OCI-LY7 (cell line): ENCODE measurements around the gene CYFIP2. TPM values are rescaled to one million over a fixed set of nuclear protein-coding genes. Genes with fewer than 3 reads are reported as not detected.
A peak's percentile ranks its signal among the peaks of the same experiment; 100 is the strongest.

Experiments
- BruUV-seq: library from RNA; stranded (reverse); fragments of 400-500 nt; replicated peaks from 2 replicates; lab custom pipeline; 2021; lab: Mats Ljungman, UMichigan
- CTCF ChIA-PET: fragments of 300-600 bp; sonication (Branson Sonifier 250); formaldehyde crosslinking; loops from one replicate; lab custom pipeline; 2022; ENCODE audit warnings: antibody characterized with exemption; ENCODE audit not compliant: unreplicated experiment; lab: Charles Lee
- POLR2A ChIA-PET: fragments of 300-600 bp; sonication (Branson Sonifier 250); formaldehyde crosslinking; loops from one replicate; lab custom pipeline; 2022; ENCODE audit warnings: antibody characterized with exemption; lab: Charles Lee
- DNase-seq: peaks from one replicate; pipeline ENCODE4 v3.0.0-alpha.2; 2015; ENCODE audit warnings: low spot score
- H2AFZ ChIP-seq: fragments of 200-600 bp; sonication (generic), shearing (Covaris generic); 2 replicates; pipeline ENCODE4 v1.6.1; 2014; ENCODE audit warnings: mild to moderate bottlenecking, antibody characterized with exemption, low read length, moderate library complexity
- H3K27ac ChIP-seq: fragments of 200-600 bp; sonication (generic); 2 replicates; pipeline ENCODE4 v1.5.1; 2014; ENCODE audit warnings: mixed run types, low read depth, mild to moderate bottlenecking, moderate library complexity, low read length, inconsistent platforms; ENCODE audit not compliant: poor library complexity, severe bottlenecking
- H3K36me3 ChIP-seq: fragments of 200-600 bp; sonication (generic); 2 replicates; pipeline ENCODE4 v1.6.1; 2014; ENCODE audit warnings: mild to moderate bottlenecking, antibody characterized with exemption, low read length, moderate library complexity, mixed read lengths; ENCODE audit not compliant: insufficient read depth
- H3K4me1 ChIP-seq: fragments of 200-600 bp; sonication (generic); 2 replicates; pipeline ENCODE4 v1.5.1; 2014; ENCODE audit warnings: mild to moderate bottlenecking, low read length; ENCODE audit not compliant: insufficient read depth, poor library complexity, severe bottlenecking
- H3K4me2 ChIP-seq: fragments of 200-600 bp; sonication (generic); 2 replicates; pipeline ENCODE4 v1.6.1; 2014; ENCODE audit warnings: mild to moderate bottlenecking, low read length
- H3K4me3 ChIP-seq: fragments of 200-600 bp; sonication (generic); 2 replicates; pipeline ENCODE4 v1.5.1; 2014; ENCODE audit warnings: mild to moderate bottlenecking, low read depth, low read length; ENCODE audit not compliant: poor library complexity, severe bottlenecking
- H3K79me2 ChIP-seq: fragments of 200-600 bp; sonication (generic); 2 replicates; pipeline ENCODE4 v1.6.1; 2016; ENCODE audit warnings: low read depth, mild to moderate bottlenecking, low read length, moderate library complexity, mixed read lengths; ENCODE audit not compliant: insufficient read depth
- H3K9me2 ChIP-seq: fragments of 200-600 bp; sonication (generic); 2 replicates; pipeline ENCODE4 v1.6.1; 2016; ENCODE audit warnings: mild to moderate bottlenecking, low read length, mixed read lengths; ENCODE audit not compliant: insufficient read depth
- H3K9me3 ChIP-seq: fragments of 200-600 bp; sonication (generic); 2 replicates; pipeline ENCODE4 v1.6.1; 2014; ENCODE audit warnings: mild to moderate bottlenecking, mixed run types, low read length, mixed read lengths
- H4K20me1 ChIP-seq: fragments of 200-600 bp; sonication (generic); 2 replicates; pipeline ENCODE4 v1.6.1; 2014; ENCODE audit warnings: mild to moderate bottlenecking, antibody characterized with exemption, low read length, moderate library complexity, mixed read lengths; ENCODE audit not compliant: insufficient read depth
- CTCF ChIP-seq: fragments of 200-600 bp; sonication (generic); conservative IDR thresholded peaks from 2 replicates; pipeline ENCODE4 v1.5.1; 2014; ENCODE audit warnings: mild to moderate bottlenecking, antibody characterized with exemption, low read length, moderate library complexity, mixed read lengths
- EZH2phosphoT487 ChIP-seq: fragments of 200-600 bp; sonication (generic); IDR thresholded peaks from 2 replicates; pipeline ENCODE4 v1.6.1; 2018; ENCODE audit warnings: low read depth, borderline replicate concordance, mild to moderate bottlenecking, mixed run types, antibody characterized with exemption, low read length, moderate library complexity, mixed read lengths
- intact Hi-C: fragments of 100-400 bp; cut with micrococcal nuclease; formaldehyde crosslinking; loops from one replicate; pipeline ENCODE4 v1.10.0; 2022; ENCODE audit not compliant: unreplicated experiment
- total RNA-seq, 2 experiments: library from RNA; depleted of rRNA in 1 of 2; stranded (reverse); fragments of >200 nt in 1 of 2; shearing (Covaris generic) in 1 of 2; gene quantifications; 2 replicates each; pipeline ENCODE4 v1.2.3, GENCODE V29; 2014 to 2022

The CYFIP2 gene
- total RNA-seq, 2 experiments from 2014 or later = 258 to 419 TPM

GRCh38 chr5:157269761-157270272 lies 3.9 kb downstream of the CYFIP2 start:
- Histone ChIP-seq H4K20me1 (no peaks in the 10 kb centered on the region), H3K79me2 (peaks cover 81% of the 10 kb centered on the region), H3K4me3 (peak overlapping the region; percentile 82), H3K36me3 (peaks cover 40% of the 10 kb centered on the region), H3K9me3 (no peaks in the 10 kb centered on the region), H2AFZ (no peak overlapping the region), H3K9me2 (no peaks in the 10 kb centered on the region), H3K4me2 (peak overlapping the region; percentile 100), H3K4me1 (peaks cover 85% of the 10 kb centered on the region), H3K27ac (peak overlapping the region; percentile 98)
- TF ChIP-seq EZH2phosphoT487 (no peak), CTCF (no peak)
- intact Hi-C loops = loop anchor here (2.0 to 10.0 kb wide), 8 partner anchors 217 to 1937 kb away; partner anchors contain the start of genes RNF145 and THG1L
- CTCF ChIA-PET = no interaction called here
- DNase-seq = no peak
- POLR2A ChIA-PET = interaction anchor here (0.8 to 1.0 kb wide), 2 partner anchors 13 to 16 kb away, joined by 3 to 5 read pairs; no protein-coding TSS in a partner anchor
- BruUV-seq = no TSS peak

GRCh38 chr5:157270771-157271170 lies 4.8 kb downstream of the CYFIP2 start:
- DNase-seq = no peak
- Histone ChIP-seq H2AFZ (no peak overlapping the region), H3K4me2 (peak overlapping the region; percentile 100), H3K9me2 (no peaks in the 10 kb centered on the region), H3K36me3 (peaks cover 43% of the 10 kb centered on the region), H4K20me1 (peaks cover 3% of the 10 kb centered on the region; the same call in 1 of the 2 replicates), H3K27ac (peak overlapping the region; percentile 98), H3K79me2 (peaks cover 91% of the 10 kb centered on the region), H3K9me3 (no peaks in the 10 kb centered on the region), H3K4me3 (peak overlapping the region; percentile 82), H3K4me1 (peaks cover 84% of the 10 kb centered on the region)
- POLR2A ChIA-PET = interaction anchor here (1.4 to 4.7 kb wide), 3 partner anchors 15 to 356 kb away, joined by 4 to 64 read pairs (median 5); no protein-coding TSS in a partner anchor
- CTCF ChIA-PET = no interaction called here
- no peak for TF ChIP-seq CTCF
- TF ChIP-seq EZH2phosphoT487 = no peak
- no TSS peak for BruUV-seq
- intact Hi-C loops = loop anchor here (2.0 to 5.0 kb wide), 3 partner anchors 232 to 1937 kb away; partner anchors contain the start of gene RNF145
